PC-9 (cell line): ENCODE results near the gene MTX1.

ENCODE experiments used
- CTCF ChIP-seq: fragments of 200-600 bp; sonication (generic); conservative IDR thresholded peaks from 2 replicates; pipeline ENCODE4 v1.6.1; 2017; ENCODE audit warnings: mixed run types, antibody characterized with exemption, mild to moderate bottlenecking, moderate library complexity
- EZH2 ChIP-seq: fragments of 200-600 bp; sonication (generic); IDR thresholded peaks from 2 replicates; pipeline ENCODE4 v1.8.0; 2017; ENCODE audit warnings: antibody characterized with exemption, low read depth

- TF ChIP-seq CTCF (no peak), EZH2 (no peak)
These were observed 53.0 kb downstream of the MTX1 start for GRCh38 chr1:155261493-155261851.
